Bronchial epithelial cell (primary cell): ENCODE data around the gene SOX13. TPM values are rescaled to one million over a fixed set of nuclear protein-coding genes. Genes with fewer than 3 reads are reported as not detected.
"Not testable (repeated sequence)": the region's sequence is repeated elsewhere in the genome, so short reads cannot be mapped to it uniquely, and the experiment has no call there.

Source experiments
- DNase-seq: peaks from one replicate; pipeline ENCODE4 v3.0.0-alpha.2; 2010; ENCODE audit warnings: low read depth
- FAIRE-seq: peaks from 2 replicates; lab custom pipeline; 2011; peaks lifted over from hg19 to GRCh38; lab: Jason Lieb, UNC
- H3K27me3 ChIP-seq: 2 replicates; pipeline ENCODE4 v1.5.1; 2011; ENCODE audit warnings: low read length; ENCODE audit not compliant: control insufficient read depth, insufficient read depth
- H3K36me3 ChIP-seq: 2 replicates; pipeline ENCODE4 v1.5.1; 2011; ENCODE audit warnings: low read length; ENCODE audit not compliant: control insufficient read depth, insufficient read depth
- H3K4me3 ChIP-seq: 2 replicates; pipeline ENCODE4 v1.5.1; 2011; ENCODE audit warnings: mild to moderate bottlenecking, low read depth, low read length, control low read depth
- CTCF ChIP-seq: IDR thresholded peaks from 2 replicates; pipeline ENCODE4 v1.5.1; 2011; ENCODE audit warnings: mild to moderate bottlenecking, moderate library complexity, low read length, control low read depth, inconsistent platforms; ENCODE audit not compliant: insufficient read depth, severe bottlenecking
- total RNA-seq: library from RNA; depleted of rRNA; stranded (reverse); fragments of >200 nt; gene quantifications from 2 replicates; pipeline ENCODE4 v1.2.1, GENCODE V29; 2014

The SOX13 gene
- total RNA-seq, 1 donor from 2014 or later: 3.2 TPM

- DNase-seq (no peak), FAIRE-seq (no peak)
- H3K36me3 ChIP-seq: no peaks in the 10 kb centered on the region
- no peak for TF ChIP-seq CTCF
- H3K4me3 ChIP-seq: no peak overlapping the region
- no peaks in the 10 kb centered on the region for H3K27me3 ChIP-seq
Observed at GRCh38 chr1:204087181-204087892, 14.4 kb downstream of the SOX13 start.

- no peak overlapping the region for H3K4me3 ChIP-seq
- no peaks in the 10 kb centered on the region for H3K36me3 ChIP-seq
- TF ChIP-seq CTCF: no peak
- DNase-seq: no peak
- no peak for FAIRE-seq
- no peaks in the 10 kb centered on the region for H3K27me3 ChIP-seq
Observed at GRCh38 chr1:204087893-204088528, 15.1 kb downstream of the SOX13 start.

- H3K27me3 ChIP-seq: no peaks in the 10 kb centered on the region
- no peaks in the 10 kb centered on the region for H3K36me3 ChIP-seq
- no peak overlapping the region for H3K4me3 ChIP-seq
- FAIRE-seq: no peak
- no peak for TF ChIP-seq CTCF
- DNase-seq: no peak
Observed at GRCh38 chr1:204088596-204088995, 15.7 kb downstream of the SOX13 start.

- DNase-seq (peak; percentile 35), FAIRE-seq (no peak)
- TF ChIP-seq CTCF: no peak
- no peaks in the 10 kb centered on the region for H3K27me3 ChIP-seq
- no peaks in the 10 kb centered on the region for H3K36me3 ChIP-seq
- no peak overlapping the region for H3K4me3 ChIP-seq
Observed at GRCh38 chr1:204089044-204089751, 16.3 kb downstream of the SOX13 start.

GRCh38 chr1:204090132-204090531 is 17.2 kb downstream of the SOX13 start:
- DNase-seq, FAIRE-seq, H3K4me3 ChIP-seq, H3K36me3 ChIP-seq, H3K27me3 ChIP-seq: not testable (repeated sequence)

- no peak for FAIRE-seq
- H3K27me3 ChIP-seq: no peaks in the 10 kb centered on the region
- TF ChIP-seq CTCF: no peak
- no peak overlapping the region for H3K4me3 ChIP-seq
- DNase-seq: no peak
- no peaks in the 10 kb centered on the region for H3K36me3 ChIP-seq
Observed at GRCh38 chr1:204091066-204091465, 18.2 kb downstream of the SOX13 start.
